Measurements from ENCODE around the gene MFSD6L.
"Not testable (repeated sequence)": the region's sequence is repeated elsewhere in the genome, so short reads cannot be mapped to it uniquely, and the experiment has no call there.

MFSD6L gene

DNA sequence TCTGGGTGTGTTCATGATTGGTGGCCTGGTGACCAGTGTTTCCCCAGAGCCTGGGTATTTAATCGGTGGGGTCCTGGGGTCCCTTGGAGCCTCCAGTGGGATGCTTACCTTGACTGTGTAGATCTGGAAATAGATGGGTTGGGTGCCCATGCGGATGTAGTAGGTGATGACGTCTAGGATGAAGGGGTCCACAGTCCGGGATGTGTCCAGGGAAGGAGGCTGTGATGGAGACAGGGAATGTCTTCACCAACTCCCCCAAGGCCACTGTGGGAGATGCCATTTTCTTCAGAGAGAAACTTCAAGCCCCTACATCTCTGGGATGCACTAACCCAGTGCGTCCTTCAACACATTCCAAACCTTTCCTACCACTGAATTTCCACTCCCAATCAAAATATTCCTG is 24.1 kb upstream of the MFSD6L start:
- DNase-seq, result no peak

DNA sequence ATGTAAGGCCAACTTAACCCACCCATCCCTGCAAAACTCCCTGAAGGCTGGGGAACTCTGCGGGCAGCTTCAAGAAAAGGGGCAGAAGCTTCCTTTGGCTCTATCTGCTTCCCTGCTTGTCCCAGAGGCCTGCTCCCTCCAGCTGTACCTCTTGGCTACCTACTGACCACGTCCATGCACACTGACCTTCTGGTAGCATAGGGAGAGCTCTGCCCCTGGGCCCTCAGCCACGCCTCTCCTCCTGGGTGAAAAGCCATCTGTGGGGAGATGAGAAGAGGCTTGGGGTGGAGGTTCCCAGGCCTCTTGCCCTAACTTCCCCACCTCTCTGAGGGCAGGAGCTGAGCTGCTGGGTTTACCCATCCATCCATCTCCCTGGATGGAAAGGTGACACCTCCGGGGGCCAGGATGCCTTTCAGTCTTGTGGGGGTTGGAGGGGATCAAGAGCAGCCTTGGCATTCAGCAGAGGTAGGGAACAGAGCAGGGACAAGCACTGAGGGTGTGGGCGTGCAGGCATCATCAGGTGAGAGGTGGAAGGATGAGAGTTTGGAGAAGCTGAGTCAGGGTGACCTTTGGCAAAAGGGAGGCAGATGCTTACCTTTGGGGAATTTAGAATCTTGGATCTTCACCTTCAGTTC is 23.4 kb upstream of the MFSD6L start:
- DNase-seq, result no peak

DNA sequence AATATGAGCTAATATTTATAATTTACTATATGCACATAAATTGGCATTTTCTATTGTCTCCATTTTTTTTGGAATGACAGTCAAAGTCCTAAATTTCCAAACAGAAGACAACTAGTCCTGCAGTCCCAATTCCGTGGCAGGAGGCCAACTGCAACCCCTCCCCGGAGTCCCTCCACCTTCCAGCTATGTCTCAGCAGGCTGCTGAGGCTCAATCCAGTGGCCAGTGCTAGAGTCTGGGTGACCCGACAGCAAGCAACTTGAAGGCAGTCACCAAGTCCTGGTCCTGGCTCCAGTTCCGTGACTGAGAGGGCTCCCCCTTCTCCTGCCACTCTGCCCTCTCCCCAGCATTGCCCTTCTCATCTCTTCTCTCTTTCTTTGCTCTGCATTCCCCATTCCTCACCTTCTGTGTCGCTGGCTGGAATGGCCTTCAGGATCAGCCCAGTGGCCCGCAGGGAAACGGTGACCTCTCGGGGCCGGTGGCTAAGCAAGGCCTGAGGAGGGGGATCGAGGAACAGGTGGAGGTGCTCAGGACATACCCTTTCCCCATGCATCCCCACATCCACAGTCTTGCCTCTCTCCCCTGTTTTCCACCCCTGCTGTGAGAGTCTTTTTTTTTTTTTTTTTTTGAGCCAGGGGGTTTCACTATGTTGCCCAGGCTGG is 22.4 kb upstream of the MFSD6L start:
- no peak for DNase-seq

DNA sequence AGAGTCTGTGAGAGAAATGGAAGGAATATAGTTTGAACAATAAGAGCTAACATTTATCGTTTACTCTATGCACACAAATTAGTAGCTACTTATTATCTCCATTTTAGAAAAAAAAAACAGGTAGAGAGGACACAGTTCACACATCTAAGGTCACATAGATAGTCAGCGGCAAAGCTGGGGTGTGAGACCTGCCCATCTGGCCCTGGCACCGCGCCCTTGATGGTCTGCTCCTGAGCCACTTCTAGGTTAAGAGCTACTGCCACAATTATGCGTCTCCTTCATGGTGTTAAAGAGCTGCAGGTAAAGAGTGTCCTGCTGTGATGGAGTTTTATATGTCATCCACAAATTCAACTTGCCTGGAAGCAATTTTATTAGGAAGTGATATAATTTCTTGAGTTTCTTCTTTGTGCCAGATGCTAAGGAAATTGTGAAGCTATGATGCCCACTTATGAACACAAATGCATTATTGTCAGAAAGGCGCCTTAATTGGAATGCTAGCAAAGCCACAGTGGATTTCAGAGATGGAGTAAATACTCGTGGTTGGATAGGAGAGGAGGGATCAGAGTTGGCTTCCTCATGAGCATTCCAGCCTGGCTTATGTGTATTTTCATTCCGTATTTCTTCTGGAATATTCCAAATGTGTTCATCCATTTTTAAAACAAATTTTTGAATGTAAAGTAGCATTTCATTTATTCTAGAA is 21.3 kb upstream of the MFSD6L start:
- DNase-seq, result no peak

DNA sequence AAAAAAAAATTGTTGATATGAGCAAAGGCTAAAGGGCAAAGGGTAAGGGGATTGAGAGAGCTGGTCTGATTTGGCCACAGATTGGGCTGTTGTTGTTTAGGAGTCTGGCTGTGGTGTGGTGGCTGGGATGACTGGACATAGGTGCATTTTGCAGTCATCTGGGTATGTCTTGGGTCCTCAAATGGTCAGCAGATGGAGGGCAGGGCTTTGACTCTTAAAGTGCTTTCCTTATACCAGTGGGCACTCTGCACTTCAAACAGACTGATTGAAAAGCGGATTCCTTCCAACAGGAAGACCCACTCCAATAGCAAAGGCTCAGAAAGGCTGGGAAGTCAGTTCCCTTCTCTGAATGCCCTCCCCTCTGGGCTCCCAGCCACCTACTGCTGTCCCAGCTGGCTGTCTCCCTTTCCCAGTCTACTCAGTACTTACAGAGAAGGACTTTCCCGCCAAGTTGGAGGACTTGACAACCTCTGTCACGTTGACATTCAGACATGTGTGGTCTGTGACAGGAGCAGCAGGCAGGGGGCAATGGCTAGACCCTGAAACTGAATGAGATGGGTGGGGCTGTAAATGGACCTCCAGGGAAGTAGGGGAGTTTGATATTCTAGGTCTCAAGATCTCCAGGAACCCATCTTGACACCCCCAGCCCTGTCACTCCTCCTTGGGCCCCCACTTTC is 19.6 kb upstream of the MFSD6L start:
- DNase-seq, result no peak

DNA sequence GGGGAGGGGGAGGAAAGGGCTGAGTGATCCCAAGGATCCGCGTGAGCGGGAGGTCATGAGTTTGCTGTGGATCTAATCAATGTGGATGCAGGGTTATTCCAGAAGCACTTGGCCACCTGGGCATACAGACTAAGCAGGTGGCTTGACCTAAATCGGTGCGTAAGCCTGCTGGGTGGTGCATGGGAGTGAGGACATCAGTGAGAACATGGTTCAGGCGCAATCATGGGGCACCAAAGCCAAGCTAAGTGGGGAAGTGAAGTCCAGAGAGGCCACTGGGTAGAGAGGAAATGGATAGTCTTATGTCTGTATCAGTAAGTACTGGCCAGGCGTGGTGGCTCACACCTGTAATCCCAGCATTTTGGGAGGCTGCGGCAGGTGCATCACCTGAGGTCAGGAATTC is 18.9 kb upstream of the MFSD6L start:
- DNase-seq, result no peak

DNA sequence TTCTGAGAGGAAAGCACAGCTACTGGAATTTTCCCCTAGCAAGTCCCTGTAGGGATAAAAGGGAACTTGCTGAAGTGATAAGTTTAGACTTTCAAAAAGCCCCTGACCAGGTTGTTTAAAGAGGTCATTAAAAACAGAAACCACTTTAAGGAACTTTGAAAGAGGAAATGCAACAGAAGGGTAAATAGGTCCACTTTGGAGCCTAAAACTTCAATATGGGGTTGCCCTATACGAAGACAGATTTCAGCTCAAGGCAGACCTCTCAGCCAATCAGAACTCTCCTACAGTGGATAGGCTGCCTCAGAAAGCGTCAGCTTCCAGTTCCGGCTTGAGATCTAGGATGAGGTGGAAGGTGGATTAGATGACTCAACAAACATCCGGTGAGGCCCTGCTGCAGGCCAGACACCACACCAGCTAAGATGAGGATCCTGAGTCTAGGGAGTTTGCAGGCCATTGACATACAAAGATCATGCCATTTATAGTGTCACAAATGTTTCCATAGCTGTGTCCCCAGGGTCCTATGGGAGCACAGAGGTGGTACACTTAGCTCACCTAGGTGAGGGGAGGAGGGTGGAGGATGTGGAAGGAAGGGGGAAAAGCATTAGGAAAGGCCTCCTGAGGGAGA is 7.9 kb upstream of the MFSD6L start:
- DNase-seq, result no peak

DNA sequence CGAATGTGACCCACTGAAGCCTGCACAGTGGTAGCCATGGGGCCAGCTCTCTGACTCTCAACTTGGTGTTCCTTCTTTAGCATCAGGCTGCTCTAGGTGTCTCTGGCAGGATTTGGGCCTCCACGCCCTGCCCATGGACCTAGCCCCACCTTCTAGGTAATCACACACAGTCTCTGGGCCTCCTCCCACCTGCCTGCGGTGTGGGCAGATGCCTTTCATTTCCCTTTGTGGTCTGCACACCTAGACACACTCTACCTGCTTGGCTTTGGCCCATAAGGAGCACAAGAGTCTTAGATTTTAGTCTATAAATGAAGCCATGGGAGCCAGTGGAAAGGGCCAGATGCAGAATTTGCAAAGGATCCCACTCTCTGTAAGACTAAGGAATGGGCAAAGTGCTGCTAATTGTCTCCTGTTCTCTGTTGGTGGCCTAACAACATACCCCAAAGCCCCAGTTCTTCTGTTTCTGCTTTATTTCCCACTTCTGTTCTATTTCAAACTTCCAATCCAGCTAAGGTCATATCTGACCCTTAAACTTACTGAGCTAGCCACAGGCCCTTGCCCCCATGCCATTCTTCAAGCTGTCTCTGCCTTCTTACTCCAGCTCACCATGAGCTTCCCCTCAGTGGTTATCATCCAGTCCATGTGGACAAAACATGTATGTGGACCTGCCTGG is 7.2 kb upstream of the MFSD6L start:
- DNase-seq, result no peak

DNA sequence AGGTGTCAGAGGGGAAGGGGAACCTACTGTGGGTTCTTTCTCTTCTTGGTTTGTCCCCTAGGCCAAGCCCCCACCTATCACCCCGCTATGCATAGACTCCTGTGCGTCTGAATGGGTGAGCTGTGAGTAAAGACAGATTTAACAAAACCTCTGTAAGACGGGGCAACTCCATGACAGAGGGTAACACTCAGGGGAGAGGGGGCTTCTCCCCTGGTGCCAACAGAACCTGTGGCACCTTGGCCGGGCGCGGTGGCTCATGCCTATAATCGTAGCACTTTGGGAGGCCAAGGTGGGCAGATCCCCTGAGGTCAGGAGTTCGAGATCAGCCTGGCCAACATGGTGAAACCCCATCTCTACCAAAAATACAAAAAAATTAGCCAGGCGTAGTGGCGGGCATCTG is 6.2 kb upstream of the MFSD6L start:
- DNase-seq, result not testable (repeated sequence)

DNA sequence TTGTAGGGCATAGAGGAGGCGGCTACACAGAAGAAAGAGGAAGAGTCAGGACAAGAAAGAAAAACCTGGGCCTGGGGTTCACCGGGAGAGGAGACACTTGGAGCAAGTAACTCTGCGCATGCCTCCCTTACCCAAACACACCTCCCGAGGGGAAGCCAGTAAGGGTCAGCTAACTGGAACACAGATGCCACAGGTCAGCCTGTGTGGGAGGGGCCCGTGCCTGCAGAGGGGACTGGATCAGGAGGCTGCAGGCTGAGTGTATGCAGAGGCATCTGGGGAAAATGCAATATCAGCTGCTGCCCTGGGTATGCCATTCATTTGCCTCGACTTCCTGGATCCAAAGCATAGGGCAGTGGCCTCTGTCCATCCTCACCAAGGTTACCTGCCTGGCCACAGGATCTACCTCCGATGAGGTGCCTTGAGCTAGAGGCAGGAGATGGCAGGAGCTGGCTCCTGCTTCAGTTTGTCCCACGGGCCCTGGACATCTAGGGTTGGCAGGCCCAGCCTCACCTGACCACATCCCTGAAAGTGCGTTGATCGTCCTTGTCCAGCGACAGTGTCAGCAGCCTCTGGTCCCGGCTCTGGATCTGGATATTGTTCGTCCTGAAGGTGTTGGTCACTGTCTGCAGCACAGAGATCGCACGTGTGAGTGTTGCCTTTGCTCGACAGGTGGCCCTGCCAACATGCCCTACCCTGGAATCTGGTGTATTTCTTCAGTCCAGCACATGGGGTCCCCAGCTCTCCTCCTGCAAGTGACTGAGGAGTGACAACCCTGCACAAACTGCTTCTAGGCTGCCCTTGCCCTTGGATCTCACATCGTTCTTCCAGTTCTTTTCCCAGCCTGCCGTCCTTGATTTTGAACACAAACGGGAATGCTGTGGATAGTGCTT is 4.6 kb upstream of the MFSD6L start:
- DNase-seq, result no peak

DNA sequence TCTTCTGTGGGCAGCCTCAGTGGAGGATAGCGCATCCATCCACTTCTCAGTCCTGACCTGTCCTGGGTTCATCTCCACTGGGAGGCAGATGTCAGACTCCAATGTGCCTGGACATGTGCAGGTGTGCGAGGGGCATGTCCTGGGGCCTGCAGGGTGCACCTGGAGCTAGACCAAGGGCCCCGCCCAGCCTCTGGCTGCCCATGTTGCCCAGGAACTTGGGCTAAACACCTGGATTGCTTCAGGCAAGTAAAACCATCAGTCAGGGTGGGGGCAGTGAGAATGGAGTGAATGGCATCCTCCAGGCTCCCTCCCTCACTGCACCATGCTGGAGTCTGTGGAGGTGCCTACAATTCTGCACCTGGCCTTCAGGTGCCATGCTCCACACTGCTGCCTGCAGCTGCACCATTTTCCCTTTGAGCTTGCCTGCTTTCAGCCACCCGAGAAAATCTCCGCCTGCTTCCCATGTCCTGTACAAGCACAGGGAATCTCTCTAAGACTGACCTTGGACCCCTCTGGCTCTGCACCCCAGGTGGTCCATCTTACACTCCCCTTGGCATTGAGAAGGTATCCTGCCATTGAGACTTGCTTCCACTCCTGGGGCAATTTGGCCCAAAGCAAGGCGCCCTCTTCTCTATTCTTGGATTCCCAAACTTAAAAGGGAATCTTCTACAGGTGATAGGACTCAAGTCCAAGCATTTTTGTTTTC is 2.1 kb upstream of the MFSD6L start:
- DNase-seq, result no peak

DNA sequence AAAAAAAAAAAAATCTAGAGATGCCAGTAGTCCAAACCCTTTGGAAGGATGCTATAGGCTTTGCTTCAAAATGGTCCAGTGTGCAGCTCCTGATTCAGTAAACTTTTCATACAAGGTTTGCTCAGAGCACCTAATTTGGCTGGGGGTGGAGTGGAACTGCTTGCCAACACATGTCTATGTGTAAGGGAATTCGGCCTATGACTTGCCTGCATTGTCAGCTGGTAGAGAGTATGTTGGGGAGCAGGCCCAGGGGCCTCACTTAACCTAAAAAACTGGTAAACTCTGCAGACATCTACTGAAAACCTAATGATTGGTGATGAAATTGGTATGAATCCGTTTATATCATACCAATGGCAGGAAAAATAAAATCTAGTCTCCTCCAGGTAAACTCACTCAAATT is 1.5 kb upstream of the MFSD6L start:
- DNase-seq, result no peak

DNA sequence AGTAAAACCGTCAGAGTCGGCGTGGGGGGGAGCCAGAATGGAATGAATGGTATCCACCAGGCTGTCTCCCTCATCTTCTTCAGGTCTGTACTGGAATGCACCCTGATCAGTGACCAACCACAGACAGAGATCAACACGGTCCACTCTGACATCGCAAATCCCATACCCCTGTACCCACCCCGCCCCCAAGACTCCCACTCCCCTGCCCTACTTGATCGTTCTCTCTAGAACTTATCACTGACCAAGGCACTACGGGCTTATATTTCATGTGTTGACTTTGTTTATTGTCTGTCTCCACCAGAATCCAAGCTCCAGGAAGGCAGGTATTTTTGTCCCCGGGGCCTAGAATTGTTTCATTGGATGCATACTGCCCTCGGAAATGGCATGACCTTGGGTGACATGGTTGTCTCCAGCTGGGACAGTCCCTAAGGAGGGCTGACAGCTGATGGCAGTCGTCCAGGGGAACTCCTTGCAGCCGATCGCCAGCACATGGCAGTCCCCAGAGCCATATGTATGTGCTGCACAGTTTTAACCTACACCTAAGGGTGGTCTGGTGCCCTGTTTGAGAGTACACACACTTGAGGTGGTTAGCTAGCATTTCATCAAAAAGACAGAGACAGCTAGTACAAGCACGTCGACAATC is 526 bp upstream of the MFSD6L start:
- DNase-seq, result no peak

DNA sequence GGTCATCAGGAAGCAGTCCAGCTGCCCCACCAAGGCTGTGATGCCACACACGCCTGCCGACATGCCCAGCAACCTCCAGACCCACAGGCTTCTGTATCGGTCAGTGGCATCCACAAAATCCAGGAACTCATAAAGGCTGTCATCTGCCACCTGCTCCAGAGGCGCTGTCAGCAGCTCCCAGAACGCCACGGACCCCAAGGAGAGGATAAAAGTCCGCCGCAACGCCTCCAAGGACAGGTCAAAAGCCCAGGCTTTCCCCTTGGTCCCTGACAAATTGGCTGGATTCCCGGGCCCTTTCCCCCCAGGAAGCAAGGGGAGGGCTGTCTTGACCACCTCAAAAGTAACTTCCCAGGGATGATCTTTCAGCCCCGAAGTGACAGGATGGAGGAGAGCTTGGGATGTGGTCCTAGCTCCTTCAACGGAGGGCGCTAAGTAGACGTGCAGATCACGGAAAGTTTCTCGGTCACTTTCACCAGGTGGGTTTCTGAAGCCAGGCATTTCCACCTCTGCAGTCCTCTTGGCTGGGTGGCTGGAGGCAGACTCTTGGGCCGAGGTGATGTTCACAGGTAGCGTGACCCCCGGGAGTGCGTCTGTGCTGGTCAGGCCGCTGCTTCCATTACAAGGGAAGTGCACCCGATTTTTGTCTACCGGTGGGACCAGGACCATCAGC is 854 bp downstream of the MFSD6L start:
- no peak for DNase-seq

DNA sequence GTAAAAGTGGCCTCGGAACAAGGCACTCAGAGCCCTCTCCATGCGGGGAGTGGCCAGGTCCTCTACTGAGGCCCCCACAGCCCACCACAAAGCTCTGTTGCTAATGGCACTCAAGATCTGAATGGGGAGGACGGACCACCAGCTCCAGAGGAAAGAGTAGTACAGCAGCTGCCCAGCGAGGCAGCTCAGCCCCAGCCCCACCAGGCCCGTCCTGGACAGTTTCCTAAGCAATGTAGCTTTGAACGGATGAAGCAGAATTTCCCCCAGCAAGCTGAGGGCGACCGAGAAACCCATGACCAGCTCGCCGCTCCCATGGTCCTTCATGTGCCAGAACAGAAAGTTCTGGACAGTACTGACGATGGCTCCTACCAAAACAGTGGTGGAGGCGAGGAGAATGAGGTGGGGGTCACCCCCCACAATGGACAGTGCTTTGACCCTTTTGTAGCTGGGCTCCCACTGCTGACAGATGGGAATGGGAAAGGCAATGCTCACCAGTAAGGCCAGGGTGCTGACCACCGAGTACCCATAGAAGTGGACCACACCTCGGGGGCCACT is 1.5 kb downstream of the MFSD6L start:
- no peak for DNase-seq

DNA sequence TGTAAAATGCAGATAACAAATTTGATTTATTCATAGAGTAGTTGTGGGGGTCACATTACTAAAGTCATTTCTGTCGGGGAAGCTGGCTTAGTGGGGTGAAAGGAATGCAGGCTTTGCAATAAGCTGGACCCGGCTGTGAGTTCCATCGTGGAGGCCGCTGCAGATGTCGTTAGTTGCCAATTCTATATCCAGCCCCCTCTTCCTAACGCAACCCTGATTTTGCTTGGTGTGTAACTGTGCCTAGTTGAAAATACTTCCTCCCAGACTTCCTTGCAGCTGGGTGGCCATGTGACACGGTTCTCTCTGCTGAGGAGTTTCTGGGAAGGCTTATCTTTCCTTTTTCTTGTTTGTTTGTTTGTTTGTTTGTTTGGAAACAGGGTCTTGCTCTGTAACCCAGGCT is 4.5 kb downstream of the MFSD6L start:
- no peak for DNase-seq

DNA sequence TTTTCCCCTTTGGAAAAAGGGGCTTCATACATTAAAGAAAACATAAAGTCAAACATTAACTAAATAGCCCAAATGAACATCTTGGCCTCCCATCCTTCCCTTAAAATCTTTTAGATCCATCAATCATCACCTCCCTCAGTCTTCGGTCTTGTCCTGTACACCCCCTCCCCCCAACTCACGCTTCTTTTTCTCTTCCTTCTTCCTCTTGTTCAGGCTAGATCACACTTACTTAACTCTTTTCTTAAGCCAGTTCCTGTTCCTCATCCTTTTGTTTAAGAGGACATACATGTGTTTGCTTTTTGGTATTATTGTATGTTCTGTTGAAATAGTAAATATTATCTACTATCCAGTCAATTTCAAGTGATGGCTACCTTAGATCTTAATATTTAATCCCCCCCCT is 5.5 kb downstream of the MFSD6L start:
- no peak for DNase-seq

DNA sequence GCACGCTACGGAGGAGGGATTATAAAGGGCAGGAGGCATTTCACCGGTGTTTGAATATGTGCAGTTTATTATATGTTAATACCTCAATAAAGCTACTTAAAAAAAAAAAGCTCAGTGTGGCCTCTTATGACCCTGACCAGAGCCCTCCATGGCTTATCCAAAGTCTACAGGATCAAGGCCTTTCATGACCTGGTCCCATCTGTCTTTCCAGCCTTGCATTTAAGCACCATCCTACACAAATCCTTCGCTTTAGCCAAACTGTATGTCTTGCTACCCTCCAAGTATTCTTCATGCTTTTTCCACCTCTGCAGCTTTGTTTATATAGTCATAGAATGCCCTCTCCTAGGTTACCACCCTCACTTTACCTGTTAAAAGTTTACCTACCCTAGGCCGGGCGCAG is 6.5 kb downstream of the MFSD6L start:
- no peak for DNase-seq

DNA sequence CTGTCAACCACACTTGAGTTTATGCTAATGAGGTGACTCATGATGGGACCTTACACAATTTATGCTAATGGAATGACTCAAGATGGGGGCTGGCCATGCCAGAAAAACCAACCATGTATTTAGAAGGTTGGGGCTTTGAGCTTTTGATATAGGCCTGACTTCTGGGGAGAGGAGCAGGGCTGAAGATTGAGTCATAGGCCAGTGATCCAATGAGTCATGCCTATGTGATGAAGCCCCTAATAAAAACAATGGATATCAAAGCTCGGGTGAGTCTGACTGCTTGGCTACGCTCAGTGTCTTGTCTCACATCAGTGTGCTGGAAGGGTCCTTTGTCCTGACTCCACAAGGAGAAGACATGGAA is 7.3 kb downstream of the MFSD6L start:
- no peak for DNase-seq

All from stimulated activated naive CD4-positive, alpha-beta T cell treated with Interleukin-2 at 50 U/mL for 16 hours (primary cell).